Liver (tissue), 3 donors: Measurements from ENCODE around the gene PCNX2.

Source experiments
- CTCF ChIP-seq: fragments of 150-350 bp; IDR thresholded peaks from 2 replicates; pipeline ENCODE4 v1.5.1; 2017; ENCODE audit warnings: improper control_type of control experiment, low read depth, low read length; ENCODE audit not compliant: missing input control
- SP1 ChIP-seq: IDR thresholded peaks from 2 replicates; pipeline ENCODE4 v1.6.1; 2018; ENCODE audit warnings: antibody characterized with exemption, mild to moderate bottlenecking
- YY1 ChIP-seq: IDR thresholded peaks from 2 replicates; pipeline ENCODE4 v1.6.1; 2016; ENCODE audit warnings: antibody characterized with exemption, mild to moderate bottlenecking
- TF ChIP-seq, protein P1 (sequence below): IDR thresholded peaks from 2 replicates; pipeline ENCODE4 v1.6.1; 2016; ENCODE audit warnings: antibody characterized with exemption
- donor health status: healthy.
- donor health status: healthy.

GRCh38 chr1:233295975-233296322, 424 bp upstream of the PCNX2 start:
- TF ChIP-seq YY1 (no peak), CTCF (no peak), SP1 (no peak)
- TF ChIP-seq, protein P1, sequence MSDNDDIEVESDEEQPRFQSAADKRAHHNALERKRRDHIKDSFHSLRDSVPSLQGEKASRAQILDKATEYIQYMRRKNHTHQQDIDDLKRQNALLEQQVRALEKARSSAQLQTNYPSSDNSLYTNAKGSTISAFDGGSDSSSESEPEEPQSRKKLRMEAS, result no peak
